Measurements from ENCODE around the gene TCOF1. TPM values are rescaled to one million over a fixed set of nuclear protein-coding genes. Genes with fewer than 3 reads are reported as not detected.

Gene TCOF1, protein sequence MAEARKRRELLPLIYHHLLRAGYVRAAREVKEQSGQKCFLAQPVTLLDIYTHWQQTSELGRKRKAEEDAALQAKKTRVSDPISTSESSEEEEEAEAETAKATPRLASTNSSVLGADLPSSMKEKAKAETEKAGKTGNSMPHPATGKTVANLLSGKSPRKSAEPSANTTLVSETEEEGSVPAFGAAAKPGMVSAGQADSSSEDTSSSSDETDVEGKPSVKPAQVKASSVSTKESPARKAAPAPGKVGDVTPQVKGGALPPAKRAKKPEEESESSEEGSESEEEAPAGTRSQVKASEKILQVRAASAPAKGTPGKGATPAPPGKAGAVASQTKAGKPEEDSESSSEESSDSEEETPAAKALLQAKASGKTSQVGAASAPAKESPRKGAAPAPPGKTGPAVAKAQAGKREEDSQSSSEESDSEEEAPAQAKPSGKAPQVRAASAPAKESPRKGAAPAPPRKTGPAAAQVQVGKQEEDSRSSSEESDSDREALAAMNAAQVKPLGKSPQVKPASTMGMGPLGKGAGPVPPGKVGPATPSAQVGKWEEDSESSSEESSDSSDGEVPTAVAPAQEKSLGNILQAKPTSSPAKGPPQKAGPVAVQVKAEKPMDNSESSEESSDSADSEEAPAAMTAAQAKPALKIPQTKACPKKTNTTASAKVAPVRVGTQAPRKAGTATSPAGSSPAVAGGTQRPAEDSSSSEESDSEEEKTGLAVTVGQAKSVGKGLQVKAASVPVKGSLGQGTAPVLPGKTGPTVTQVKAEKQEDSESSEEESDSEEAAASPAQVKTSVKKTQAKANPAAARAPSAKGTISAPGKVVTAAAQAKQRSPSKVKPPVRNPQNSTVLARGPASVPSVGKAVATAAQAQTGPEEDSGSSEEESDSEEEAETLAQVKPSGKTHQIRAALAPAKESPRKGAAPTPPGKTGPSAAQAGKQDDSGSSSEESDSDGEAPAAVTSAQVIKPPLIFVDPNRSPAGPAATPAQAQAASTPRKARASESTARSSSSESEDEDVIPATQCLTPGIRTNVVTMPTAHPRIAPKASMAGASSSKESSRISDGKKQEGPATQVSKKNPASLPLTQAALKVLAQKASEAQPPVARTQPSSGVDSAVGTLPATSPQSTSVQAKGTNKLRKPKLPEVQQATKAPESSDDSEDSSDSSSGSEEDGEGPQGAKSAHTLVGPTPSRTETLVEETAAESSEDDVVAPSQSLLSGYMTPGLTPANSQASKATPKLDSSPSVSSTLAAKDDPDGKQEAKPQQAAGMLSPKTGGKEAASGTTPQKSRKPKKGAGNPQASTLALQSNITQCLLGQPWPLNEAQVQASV (N-terminal part only)
- total RNA-seq, result 10 to 100 TPM; 28.9 to 58.3 TPM

GRCh38 chr5:150357326-150358260 lies at the start of gene TCOF1:
Gene TCOF1 (plus strand): TSS chr5:150357697. CDS start chr5:150357747, 50 bp downstream.
- no peaks in the 10 kb centered on the region for H3K9me3 ChIP-seq

GRCh38 chr5:150309101-150309885 lies 48.2 kb upstream of the TCOF1 start:
- intact Hi-C loops (cut with DNase I), result no loop called here
- 66% methylated on average over 7 of the region's 7 CpGs for WGBS
- Histone ChIP-seq H3K4me1 (replicated peaks) (no peaks in the 10 kb centered on the region), H3K9me3 (no peaks in the 10 kb centered on the region), H3K27me3 (replicated peaks; ENCODE audit: insufficient read depth) (no peaks in the 10 kb centered on the region), H3K4me3 (no peak overlapping the region), H3K36me3 (no peaks in the 10 kb centered on the region), H3K27ac (no peak overlapping the region)
- no peak for DNase-seq (ENCODE audit: low spot score)
- TF ChIP-seq POLR2AphosphoS5 (IDR thresholded peaks at IDR 0.05) (no peak), POLR2A (IDR thresholded peaks at IDR 0.05) (no peak)
- TF ChIP-seq, protein P1, sequence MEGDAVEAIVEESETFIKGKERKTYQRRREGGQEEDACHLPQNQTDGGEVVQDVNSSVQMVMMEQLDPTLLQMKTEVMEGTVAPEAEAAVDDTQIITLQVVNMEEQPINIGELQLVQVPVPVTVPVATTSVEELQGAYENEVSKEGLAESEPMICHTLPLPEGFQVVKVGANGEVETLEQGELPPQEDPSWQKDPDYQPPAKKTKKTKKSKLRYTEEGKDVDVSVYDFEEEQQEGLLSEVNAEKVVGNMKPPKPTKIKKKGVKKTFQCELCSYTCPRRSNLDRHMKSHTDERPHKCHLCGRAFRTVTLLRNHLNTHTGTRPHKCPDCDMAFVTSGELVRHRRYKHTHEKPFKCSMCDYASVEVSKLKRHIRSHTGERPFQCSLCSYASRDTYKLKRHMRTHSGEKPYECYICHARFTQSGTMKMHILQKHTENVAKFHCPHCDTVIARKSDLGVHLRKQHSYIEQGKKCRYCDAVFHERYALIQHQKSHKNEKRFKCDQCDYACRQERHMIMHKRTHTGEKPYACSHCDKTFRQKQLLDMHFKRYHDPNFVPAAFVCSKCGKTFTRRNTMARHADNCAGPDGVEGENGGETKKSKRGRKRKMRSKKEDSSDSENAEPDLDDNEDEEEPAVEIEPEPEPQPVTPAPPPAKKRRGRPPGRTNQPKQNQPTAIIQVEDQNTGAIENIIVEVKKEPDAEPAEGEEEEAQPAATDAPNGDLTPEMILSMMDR (IDR thresholded peaks at IDR 0.05), result no peak

More at GRCh38 chr5:150357326-150358260, at the start of gene TCOF1:
- Histone ChIP-seq H3K36me3 (no peaks in the 10 kb centered on the region), H3K27me3 (replicated peaks; ENCODE audit: insufficient read depth) (no peaks in the 10 kb centered on the region), H3K4me3 (peak within 1 kb of the TSS; percentile 80 to 86), H3K27ac (peak within 1 kb of the TSS; percentile 41 to 53), H3K4me1 (replicated peaks) (no peaks in the 10 kb centered on the region)
- peak; percentile 96 for DNase-seq (ENCODE audit: low spot score)
- TF ChIP-seq POLR2AphosphoS5 (IDR thresholded peaks at IDR 0.05), result peak; percentile 96
- peak; percentile 37 for TF ChIP-seq POLR2A (IDR thresholded peaks at IDR 0.05)
- TF ChIP-seq, protein P1 (IDR thresholded peaks at IDR 0.05), result peak in 1 of 4 experiments; percentile 17
- intact Hi-C loops (cut with DNase I), result no loop called here
- 1% methylated on average over 77 of the region's 90 CpGs for WGBS

DNA sequence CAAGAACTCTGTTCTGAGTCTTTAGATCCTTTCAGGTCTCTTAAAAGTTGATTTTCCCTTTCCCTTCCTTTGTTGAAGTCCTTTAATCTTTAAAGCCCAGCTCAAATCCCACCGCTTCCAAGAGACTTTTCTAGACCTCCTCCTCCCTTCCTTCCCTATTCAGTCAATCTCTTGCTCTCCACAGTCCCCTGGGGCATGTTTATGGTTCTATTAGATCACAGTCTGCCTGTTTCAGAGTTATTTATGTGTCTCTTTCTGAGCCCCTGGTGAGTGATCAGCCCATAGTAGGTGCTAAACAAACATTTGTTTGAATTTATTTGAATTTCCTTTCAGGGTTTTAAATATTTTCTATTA lies 47.6 kb upstream of the TCOF1 start:
- no peaks in the 10 kb centered on the region for H3K36me3 ChIP-seq
- H3K4me1 ChIP-seq (replicated peaks), result no peaks in the 10 kb centered on the region
- intact Hi-C loops (cut with DNase I), result no loop called here
- TF ChIP-seq, protein P1 (IDR thresholded peaks at IDR 0.05), result no peak
- no peaks in the 10 kb centered on the region for H3K9me3 ChIP-seq
- H3K27ac ChIP-seq, result no peak overlapping the region
- no peaks in the 10 kb centered on the region for H3K27me3 ChIP-seq (replicated peaks; ENCODE audit: insufficient read depth)
- H3K4me3 ChIP-seq, result no peak overlapping the region
- DNase-seq (ENCODE audit: low spot score), result no peak
- WGBS, result 95% methylated on average over 1 of the region's 1 CpG

All from prostate gland (tissue), 2 donors.